Stromal cell of bone marrow (primary cell): ENCODE results near the gene EDAR.

ENCODE experiments used
- DNase-seq: peaks from one replicate; pipeline ENCODE4 v3.0.0-alpha.2; 2012; ENCODE audit warnings: low read depth

The EDAR gene

DNA sequence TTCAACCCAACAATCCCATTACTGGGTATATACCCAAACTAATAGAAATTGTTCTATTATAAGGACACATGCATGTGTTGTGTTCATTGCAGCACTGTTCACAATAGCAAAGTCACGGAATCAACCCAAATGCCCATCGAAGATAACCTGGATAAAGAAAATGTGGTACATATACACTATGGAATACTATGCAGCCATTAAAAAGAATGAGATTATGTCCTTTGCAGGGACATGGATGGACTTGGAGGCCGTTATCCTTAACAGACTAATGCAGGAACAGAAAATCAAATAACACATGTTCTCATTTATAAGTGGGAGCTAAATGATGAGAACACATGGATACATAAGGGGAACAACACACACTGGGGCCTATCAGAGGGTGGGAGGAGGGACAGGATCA lies 136.6 kb downstream of the EDAR start:
- no peak for DNase-seq

DNA sequence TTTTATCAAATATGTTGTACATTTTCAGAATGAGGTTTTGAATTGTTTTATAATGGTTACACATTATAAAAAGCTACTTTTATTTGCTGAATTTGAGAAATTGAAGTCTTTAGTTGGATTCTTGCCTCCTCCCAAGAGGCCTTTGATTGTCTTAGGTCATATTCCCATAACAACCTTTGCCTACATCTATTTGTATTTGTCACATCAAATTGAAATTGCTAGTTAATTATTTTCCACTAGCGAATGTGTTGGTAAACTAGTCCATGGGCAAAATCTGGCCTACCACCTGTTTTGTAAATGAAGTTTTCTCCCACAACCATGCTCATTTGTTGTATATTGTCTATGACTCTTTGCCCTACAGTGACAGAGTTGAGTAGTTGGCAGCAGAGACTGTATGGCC lies 142.0 kb downstream of the EDAR start:
- DNase-seq = no peak

DNA sequence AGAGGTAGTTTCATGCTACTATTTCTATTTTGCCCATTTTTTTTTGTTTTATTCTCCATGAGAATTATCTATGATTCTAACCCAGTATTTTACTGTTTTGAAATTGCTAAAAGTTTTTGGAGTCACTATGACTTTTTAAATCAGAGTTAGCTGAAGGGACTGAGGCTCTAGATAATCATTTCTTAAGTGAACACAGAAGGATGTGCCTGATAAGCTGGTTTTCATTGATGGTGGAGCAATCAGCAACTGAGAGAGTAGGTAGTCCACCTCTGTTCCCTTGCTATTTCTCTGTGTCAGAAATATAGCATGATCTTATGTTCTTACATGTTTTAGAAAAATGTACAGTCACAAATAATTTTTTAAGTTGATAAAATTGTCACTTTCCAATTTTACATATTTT lies 143.1 kb downstream of the EDAR start:
- no peak for DNase-seq
